Small intestine (tissue), 7 donors: ENCODE measurements around the gene FGF12. TPM values are rescaled to one million over a fixed set of nuclear protein-coding genes. Genes with fewer than 3 reads are reported as not detected.

ENCODE experiments used
- DNase-seq, 2 donors: peaks; one replicate each; pipeline versions ENCODE4 v3.0.0 to v3.0.0-alpha.2; 2013
- FAIRE-seq: peaks from 2 replicates; lab custom pipeline; 2012; peaks lifted over from hg19 to GRCh38; lab: Jason Lieb, UNC
- H3K27ac ChIP-seq, 3 donors: one replicate each; pipeline ENCODE4 v1.5.1; 2013; ENCODE audit warnings: low read length in 2 of 3, mild to moderate bottlenecking in 2 of 3, control low read depth in 1 of 3, inconsistent platforms in 1 of 3, low read depth in 1 of 3, moderate library complexity in 1 of 3
- H3K27me3 ChIP-seq, 3 donors: one replicate each; pipeline ENCODE4 v1.6.1; 2013; ENCODE audit warnings: low read length in 3 of 3, inconsistent platforms in 1 of 3; ENCODE audit not compliant: control insufficient read depth in 3 of 3, insufficient read depth in 3 of 3
- H3K36me3 ChIP-seq, 3 donors: one replicate each; pipeline ENCODE4 v1.6.1; 2013; ENCODE audit warnings: low read length in 3 of 3, inconsistent platforms in 1 of 3, low read depth in 1 of 3, mild to moderate bottlenecking in 1 of 3, moderate library complexity in 1 of 3; ENCODE audit not compliant: control insufficient read depth in 3 of 3, insufficient read depth in 2 of 3
- H3K4me1 ChIP-seq, 3 donors: one replicate each; pipeline ENCODE4 v1.6.1; 2013; ENCODE audit warnings: low read length in 2 of 3, inconsistent platforms in 1 of 3, low read depth in 1 of 3, mild to moderate bottlenecking in 1 of 3, moderate library complexity in 1 of 3; ENCODE audit not compliant: control insufficient read depth in 3 of 3, insufficient read depth in 2 of 3
- H3K4me3 ChIP-seq, 3 donors: one replicate each; pipeline ENCODE4 v1.5.1; 2013; ENCODE audit warnings: low read length in 3 of 3, control low read depth in 1 of 3, inconsistent platforms in 1 of 3, low read depth in 1 of 3, mild to moderate bottlenecking in 1 of 3, moderate library complexity in 1 of 3
- H3K9me3 ChIP-seq, 2 donors: one replicate each; pipeline ENCODE4 v1.6.1; 2013; ENCODE audit warnings: low read depth in 1 of 2, low read length in 1 of 2; ENCODE audit not compliant: control insufficient read depth in 2 of 2, insufficient read depth in 1 of 2
- WGBS, 3 donors: extraction: QIAGEN DNeasy Blood & Tissue Kit; methylation state at CpG; one replicate each; pipeline ENCODE4 v1.1.7; 2013; 5-methylcytosine and 5-hydroxymethylcytosine counted together
- polyA plus RNA-seq, 4 donors: library from polyadenylated mRNA; stranded (reverse) in 3 of 4; unstranded in 1 of 4; fragments of 200-250 nt in 3 of 4; fragments of 120-200 nt in 1 of 4; gene quantifications; one replicate each; pipeline versions ENCODE4 v1.2.1 to v1.2.3, GENCODE V29; 2013
- donor health status: healthy with polysubstance abuse.
- donor health status: control.
- donor health status: control.
- donor health status: Bipolar disorder and iron deficiency.
- donor health status: healthy.

The FGF12 gene
- polyA plus RNA-seq, 4 donors = 0.39 to 1.1 (median 0.43) TPM; not detected in 1

- no peak overlapping the region for H3K4me3 ChIP-seq
Observed at GRCh38 chr3:192710366-192710765, 17.0 kb downstream of the FGF12 start.

GRCh38 chr3:192706272-192706671 lies 21.1 kb downstream of the FGF12 start:
- FAIRE-seq (no peak), DNase-seq (no peak)
- Histone ChIP-seq H3K4me3 (no peak overlapping the region), H3K4me1 (no peaks in the 10 kb centered on the region), H3K36me3 (no peaks in the 10 kb centered on the region), H3K27ac (no peak overlapping the region), H3K27me3 (no peaks in the 10 kb centered on the region), H3K9me3 (no peaks in the 10 kb centered on the region)
- 89 to 92% (median 89%) methylated on average over 13 of the region's 13 CpGs for WGBS, 3 donors

More at GRCh38 chr3:192710366-192710765, 17.0 kb downstream of the FGF12 start:
- Histone ChIP-seq H3K27me3 (no peaks in the 10 kb centered on the region), H3K36me3 (no peaks in the 10 kb centered on the region), H3K9me3 (no peaks in the 10 kb centered on the region), H3K27ac (no peak overlapping the region), H3K4me1 (no peaks in the 10 kb centered on the region)
- FAIRE-seq (no peak), DNase-seq (no peak)
- WGBS, 3 donors = 33 to 55% (median 37%) methylated on average over 1 of the region's 1 CpG

- FAIRE-seq = no peak
- no peak overlapping the region for H3K4me3 ChIP-seq
- DNase-seq = no peak
- no peaks in the 10 kb centered on the region for H3K9me3 ChIP-seq
- no peaks in the 10 kb centered on the region for H3K27me3 ChIP-seq
- H3K27ac ChIP-seq = no peak overlapping the region
- no peaks in the 10 kb centered on the region for H3K4me1 ChIP-seq
- no peaks in the 10 kb centered on the region for H3K36me3 ChIP-seq
Observed at GRCh38 chr3:192700885-192701284, 26.5 kb downstream of the FGF12 start.

GRCh38 chr3:192696943-192697587 lies 30.3 kb downstream of the FGF12 start:
- FAIRE-seq (no peak), DNase-seq (no peak)
- Histone ChIP-seq H3K4me3 (no peak overlapping the region), H3K4me1 (no peaks in the 10 kb centered on the region), H3K27me3 (no peaks in the 10 kb centered on the region), H3K27ac (no peak overlapping the region), H3K36me3 (no peaks in the 10 kb centered on the region), H3K9me3 (no peaks in the 10 kb centered on the region)
- 71 to 73% (median 71%) methylated on average over 2 of the region's 2 CpGs for WGBS, 3 donors

GRCh38 chr3:192687488-192688152 lies 39.7 kb downstream of the FGF12 start:
- H3K4me3 ChIP-seq = no peak overlapping the region
- no peak overlapping the region for H3K27ac ChIP-seq
- FAIRE-seq = no peak
- no peak for DNase-seq
- H3K27me3 ChIP-seq = no peaks in the 10 kb centered on the region
- H3K9me3 ChIP-seq = no peaks in the 10 kb centered on the region
- H3K36me3 ChIP-seq = no peaks in the 10 kb centered on the region
- H3K4me1 ChIP-seq = no peaks in the 10 kb centered on the region
- WGBS, 3 donors = 81 to 83% (median 82%) methylated on average over 5 of the region's 5 CpGs

GRCh38 chr3:192685801-192686200 lies 41.5 kb downstream of the FGF12 start:
- DNase-seq (no peak), FAIRE-seq (no peak)
- no peaks in the 10 kb centered on the region for H3K9me3 ChIP-seq
- no peak overlapping the region for H3K27ac ChIP-seq
- 80 to 89% (median 86%) methylated on average over 5 of the region's 5 CpGs for WGBS, 3 donors
- no peaks in the 10 kb centered on the region for H3K4me1 ChIP-seq
- no peaks in the 10 kb centered on the region for H3K27me3 ChIP-seq
- H3K36me3 ChIP-seq = no peaks in the 10 kb centered on the region
- H3K4me3 ChIP-seq = no peak overlapping the region

GRCh38 chr3:192684151-192684550 lies 43.2 kb downstream of the FGF12 start:
- no peak for DNase-seq
- 73 to 80% (median 75%) methylated on average over 6 of the region's 6 CpGs for whole genome bisulfite sequencing, 3 donors
- FAIRE-seq = no peak

GRCh38 chr3:192675958-192676649 lies 51.2 kb downstream of the FGF12 start:
- Histone ChIP-seq H3K4me3 (no peak overlapping the region), H3K27ac (no peak overlapping the region), H3K9me3 (no peaks in the 10 kb centered on the region), H3K4me1 (no peaks in the 10 kb centered on the region), H3K27me3 (no peaks in the 10 kb centered on the region), H3K36me3 (no peaks in the 10 kb centered on the region)
- no peak for DNase-seq
- no peak for FAIRE-seq
- WGBS, 3 donors = 63 to 75% (median 71%) methylated on average over 4 of the region's 4 CpGs

More at GRCh38 chr3:192684151-192684550, 43.2 kb downstream of the FGF12 start:
- Histone ChIP-seq H3K4me1 (no peaks in the 10 kb centered on the region), H3K36me3 (no peaks in the 10 kb centered on the region), H3K27ac (no peak overlapping the region), H3K9me3 (no peaks in the 10 kb centered on the region), H3K4me3 (no peak overlapping the region), H3K27me3 (no peaks in the 10 kb centered on the region)
